Thymus (tissue), 2 donors: ENCODE results near the gene JMJD1C. TPM values are rescaled to one million over a fixed set of nuclear protein-coding genes. Genes with fewer than 3 reads are reported as not detected.

Experiments used
- polyA plus RNA-seq: library from polyadenylated mRNA; stranded (reverse); fragments of 200-250 nt; gene quantifications from one replicate; pipeline ENCODE4 v1.2.3, GENCODE V29; 2013
- total RNA-seq: library from RNA; stranded (reverse); fragments of 120-200 nt; gene quantifications from one replicate; pipeline ENCODE4 v1.2.4, GENCODE V29; 2013
- donor health status: healthy.

JMJD1C gene
- total and polyA plus RNA-seq, 2 donors, result 70.8 to 86.2 TPM

Other genes with a start within 250 kb of the JMJD1C start
- 11.9 TPM for gene REEP3, start 55.4 kb upstream of the JMJD1C start, total RNA-seq
- gene REEP3, start 55.4 kb upstream of the JMJD1C start, polyA plus RNA-seq, result 11.2 TPM